Activated T-cell treated with anti-CD3 and anti-CD28 coated beads, Interleukin-2, amount 50 U/mL, for 48 hours (primary cell): Measurements from ENCODE around the gene RCBTB1.
"Not testable (repeated sequence)": the region's sequence is repeated elsewhere in the genome, so short reads cannot be mapped to it uniquely, and the experiment has no call there.

Experiments used
- DNase-seq, 2 experiments: peaks; one replicate each; pipeline ENCODE4 v3.0.0-alpha.2; 2020

The RCBTB1 gene

DNA sequence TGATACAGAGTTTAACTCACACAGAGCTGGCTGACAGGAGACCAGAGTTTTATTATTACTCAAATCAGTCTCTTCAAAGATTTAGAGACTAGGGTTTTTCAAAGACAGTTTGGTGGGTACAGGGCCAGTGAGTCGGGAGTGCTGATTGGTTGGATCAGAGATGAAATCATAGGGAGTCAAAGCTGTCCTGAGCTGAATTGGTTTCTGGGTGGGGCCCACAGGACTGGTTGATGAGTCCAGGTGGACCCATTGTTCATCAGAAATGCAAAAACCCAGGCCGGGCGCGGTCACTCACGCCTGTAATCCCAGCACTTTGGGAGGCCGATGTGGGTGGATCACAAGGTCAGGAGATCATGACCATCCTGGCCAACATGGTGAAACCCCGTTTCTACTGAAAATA, 17.3 kb upstream of the RCBTB1 start:
- not testable (repeated sequence) for DNase-seq

DNA sequence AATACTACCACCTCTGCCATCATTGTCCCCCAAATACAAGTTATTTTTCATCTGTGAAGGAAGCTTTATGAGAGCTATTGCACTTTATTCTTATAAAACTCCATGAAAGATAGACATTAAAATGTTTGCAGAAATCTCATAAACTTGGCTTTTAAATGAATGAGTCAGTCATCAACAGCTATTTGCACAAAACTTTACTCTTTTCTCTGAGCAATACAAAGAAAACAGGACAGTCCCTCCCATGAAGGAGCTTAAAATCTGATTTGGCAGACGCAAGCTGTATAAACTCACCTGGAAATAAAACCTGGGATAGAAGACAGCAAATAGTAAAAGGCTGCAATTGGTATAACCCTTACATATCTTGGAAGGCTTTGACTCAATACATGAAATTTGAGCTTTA, 16.6 kb upstream of the RCBTB1 start:
- no peak for DNase-seq

DNA sequence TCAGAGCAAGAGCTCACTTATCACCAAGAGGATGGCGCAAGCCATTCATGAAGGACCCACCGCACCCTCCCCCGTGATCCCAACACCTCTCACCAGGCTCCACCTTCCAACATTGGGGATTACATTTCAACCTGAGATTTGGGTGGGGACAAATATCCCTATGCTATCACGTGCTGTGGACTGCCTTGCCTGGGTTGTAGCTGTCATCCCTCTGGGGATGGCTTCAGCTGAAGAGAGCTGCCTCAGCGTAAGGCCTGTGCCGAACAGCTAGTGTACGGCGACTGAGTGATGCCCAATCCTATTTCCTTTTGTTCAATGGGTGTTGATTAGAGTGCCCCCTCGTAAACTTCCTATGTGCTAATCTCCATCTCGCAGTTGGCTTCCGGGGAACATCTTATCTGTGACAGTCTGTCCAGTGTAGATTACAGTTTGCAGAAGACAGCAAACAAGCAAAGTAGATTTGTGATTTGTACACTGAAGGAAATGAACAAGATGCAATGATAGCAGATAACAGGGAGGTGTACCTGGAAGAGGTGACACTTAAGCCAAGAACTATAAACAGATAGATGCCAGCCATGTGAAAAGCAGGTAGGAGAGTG, 11.8 kb upstream of the RCBTB1 start:
- no peak for DNase-seq

DNA sequence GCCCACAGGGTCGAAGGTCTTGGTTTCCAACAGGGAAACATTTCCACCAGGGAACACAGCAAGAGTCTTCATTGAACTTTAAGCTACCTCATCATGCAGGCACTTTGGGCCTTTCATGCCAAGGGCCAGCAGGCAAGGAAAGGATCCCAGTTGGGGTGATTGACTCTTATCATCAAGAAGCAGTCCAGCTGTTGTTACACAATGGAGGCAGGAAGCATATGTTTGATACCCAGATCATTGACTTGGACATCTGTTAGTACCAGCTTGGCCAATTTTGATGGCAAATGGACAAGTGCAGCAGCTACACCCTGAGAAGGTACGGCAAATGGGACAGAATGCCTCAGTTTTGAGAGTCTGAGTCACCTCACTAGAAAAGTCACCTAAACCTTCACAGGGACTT, 10.9 kb upstream of the RCBTB1 start:
- DNase-seq = no peak

DNA sequence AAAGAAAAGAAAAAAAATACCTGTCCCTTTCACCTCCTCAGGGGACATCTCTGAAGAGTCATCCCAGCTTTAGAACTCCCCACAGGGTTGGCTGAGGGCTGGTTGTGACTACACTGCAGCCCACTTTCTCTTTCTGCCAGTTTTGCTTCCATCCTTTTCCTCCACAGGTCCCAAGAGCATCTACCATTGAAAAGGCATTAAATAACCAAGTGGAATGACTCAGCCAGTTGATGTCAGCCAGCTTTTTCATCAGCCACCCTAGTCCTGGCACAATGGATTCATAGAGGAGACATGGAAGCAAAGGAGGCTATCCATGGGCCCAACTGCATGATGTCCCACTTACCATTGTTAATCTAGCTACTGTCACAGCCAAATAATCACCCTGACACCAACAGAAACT, 9.2 kb upstream of the RCBTB1 start:
- no peak for DNase-seq

DNA sequence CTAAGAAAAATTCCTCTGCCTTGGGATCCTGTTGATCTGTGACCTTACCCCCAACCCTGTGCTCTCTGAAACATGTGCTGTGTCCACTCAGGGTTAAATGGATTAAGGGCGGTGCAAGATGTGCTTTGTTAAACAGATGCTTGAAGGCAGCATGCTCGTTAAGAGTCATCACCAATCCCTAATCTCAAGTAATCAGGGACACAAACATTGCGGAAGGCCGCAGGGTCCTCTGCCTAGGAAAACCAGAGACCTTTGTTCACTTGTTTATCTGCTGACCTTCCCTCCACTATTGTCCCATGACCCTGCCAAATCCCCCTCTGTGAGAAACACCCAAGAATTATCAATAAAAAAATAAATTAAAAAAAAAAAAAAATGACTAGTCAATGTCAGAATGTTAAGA, 8.5 kb upstream of the RCBTB1 start:
- not testable (repeated sequence) for DNase-seq

DNA sequence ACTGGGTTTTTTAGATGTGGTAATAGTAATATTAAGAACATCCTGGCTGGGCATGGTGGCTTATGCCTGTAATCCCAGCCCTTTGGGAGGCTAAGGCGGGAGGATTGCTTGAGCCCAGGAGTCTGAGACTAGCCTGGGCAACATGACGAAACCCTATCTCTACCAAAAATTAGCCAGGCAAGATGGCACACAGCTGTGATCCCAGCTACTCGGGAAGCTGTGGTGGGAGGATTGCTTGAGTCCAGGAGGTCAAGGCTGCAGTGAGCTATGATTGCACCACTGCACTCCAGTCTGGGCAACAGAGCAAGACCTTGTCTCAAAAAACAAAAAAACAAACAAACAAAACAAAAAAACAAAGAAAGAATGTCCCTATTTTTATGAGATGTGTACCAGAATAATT, 5.4 kb upstream of the RCBTB1 start:
- not testable (repeated sequence) for DNase-seq

DNA sequence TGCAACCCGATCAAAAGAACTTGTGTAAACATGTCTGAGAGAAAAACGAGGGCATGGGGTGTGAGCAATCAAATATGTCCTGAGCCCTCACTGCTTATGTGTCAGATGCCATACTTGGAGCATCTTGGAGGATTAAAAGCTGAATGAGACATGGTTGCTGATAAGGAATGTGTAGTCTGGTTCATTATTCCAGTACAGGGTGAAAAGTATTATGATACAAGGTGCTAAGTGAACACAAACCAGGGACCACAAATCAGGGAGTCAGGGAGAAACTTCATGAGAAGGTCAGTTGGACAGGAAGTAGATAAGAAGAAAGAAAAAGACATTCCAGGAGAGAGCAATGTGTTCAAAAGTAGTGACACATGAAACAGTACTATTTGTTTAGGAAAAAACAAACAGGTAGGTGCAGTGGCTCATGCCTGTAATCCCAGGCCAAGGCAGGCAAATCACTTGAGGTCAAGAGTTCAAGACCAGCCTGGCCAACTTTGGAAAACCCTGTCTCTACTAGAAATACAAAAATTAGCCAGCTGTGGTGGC, 2.0 kb upstream of the RCBTB1 start:
- no peak for DNase-seq

DNA sequence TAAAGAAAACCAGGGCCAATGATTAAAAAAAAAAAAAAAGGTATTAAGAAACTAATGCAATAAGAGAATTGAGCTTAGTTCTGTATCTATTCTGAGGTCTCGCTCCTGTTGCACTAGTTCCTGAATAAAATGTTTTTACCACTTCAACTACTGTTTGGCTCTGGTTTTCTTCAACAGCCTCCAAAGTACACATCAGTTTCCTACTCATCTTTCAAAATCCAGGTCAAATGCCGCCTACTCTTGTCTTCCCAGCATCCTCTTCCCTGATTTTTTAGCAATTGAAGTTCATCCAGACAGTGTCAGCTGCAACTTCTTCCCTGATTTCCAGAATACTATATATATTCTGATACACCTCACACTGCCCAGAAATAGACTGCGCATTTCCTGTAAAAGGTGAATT, 1.4 kb upstream of the RCBTB1 start:
- DNase-seq = no peak

DNA sequence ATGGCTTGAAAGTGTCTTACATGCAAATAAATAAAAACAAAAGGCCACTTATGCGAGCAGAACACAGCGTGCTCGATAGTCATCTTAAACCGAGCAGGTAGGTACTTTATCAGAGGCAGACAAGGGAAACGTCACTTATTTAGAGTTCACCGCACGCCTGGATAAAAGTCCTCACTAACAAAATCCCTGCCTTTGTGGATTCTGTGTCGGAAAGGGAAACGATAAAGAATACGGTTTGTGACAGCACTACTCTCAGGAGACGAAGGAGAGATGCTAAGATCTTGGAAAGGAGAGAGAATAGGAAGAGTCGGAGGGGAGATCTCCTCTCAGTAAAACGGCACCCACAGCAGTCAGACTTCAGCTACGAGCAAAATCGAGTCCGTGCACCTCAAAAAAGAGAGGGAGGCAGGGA, 581 bp downstream of the RCBTB1 start:
- no peak for DNase-seq

DNA sequence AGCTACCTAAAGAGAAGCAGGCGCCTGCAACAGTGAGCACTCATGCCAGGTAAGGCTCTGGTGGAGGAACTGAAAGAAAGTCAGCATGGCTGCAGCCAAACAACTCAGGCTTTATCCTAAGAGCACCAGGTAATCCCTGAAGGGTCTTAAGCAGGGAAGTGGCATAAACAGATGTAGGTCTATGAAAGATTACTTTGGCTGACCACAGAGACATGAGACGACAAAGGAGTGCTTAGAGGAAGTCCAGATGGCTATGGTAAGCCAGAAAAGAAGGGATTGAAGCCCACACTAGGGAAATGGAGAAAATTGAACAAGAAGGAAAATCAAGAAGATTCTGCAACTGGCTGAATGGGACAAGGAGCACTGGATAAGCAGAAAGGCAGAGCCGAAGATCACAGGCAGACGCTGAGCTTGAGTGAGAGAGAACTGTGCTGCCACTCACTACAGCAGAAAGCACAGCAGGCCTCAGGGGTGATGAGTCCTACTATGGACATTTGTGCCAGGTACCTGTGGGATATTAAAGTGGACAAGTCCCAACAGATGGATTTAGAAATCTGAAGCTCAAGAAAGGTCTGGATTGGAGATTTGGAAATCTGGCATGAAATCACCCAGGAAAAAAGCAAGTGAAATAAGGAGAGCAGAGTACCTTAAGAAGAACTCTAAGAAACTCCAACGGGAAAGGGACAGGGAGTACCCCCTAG, 4.2 kb downstream of the RCBTB1 start:
- DNase-seq = no peak

DNA sequence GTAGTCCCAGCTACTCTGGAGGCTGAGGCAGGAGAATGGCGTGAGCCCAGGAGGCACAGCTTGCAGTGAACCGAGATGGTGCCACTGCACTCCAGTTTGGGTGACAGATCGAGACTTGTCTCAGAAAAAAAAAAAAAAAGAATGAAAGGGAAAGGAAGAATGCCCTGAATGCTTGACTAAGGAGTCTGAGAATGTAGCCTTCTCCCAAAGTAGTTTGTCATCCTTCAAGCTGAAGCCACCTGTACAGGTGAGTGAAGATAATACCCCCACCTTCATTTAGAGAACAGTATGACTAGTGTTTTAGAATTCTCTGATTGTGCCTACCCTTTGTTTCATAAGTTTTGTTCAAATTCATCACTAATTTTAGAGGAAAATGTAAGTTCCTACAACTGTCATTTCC, 5.9 kb downstream of the RCBTB1 start:
- no peak for DNase-seq

DNA sequence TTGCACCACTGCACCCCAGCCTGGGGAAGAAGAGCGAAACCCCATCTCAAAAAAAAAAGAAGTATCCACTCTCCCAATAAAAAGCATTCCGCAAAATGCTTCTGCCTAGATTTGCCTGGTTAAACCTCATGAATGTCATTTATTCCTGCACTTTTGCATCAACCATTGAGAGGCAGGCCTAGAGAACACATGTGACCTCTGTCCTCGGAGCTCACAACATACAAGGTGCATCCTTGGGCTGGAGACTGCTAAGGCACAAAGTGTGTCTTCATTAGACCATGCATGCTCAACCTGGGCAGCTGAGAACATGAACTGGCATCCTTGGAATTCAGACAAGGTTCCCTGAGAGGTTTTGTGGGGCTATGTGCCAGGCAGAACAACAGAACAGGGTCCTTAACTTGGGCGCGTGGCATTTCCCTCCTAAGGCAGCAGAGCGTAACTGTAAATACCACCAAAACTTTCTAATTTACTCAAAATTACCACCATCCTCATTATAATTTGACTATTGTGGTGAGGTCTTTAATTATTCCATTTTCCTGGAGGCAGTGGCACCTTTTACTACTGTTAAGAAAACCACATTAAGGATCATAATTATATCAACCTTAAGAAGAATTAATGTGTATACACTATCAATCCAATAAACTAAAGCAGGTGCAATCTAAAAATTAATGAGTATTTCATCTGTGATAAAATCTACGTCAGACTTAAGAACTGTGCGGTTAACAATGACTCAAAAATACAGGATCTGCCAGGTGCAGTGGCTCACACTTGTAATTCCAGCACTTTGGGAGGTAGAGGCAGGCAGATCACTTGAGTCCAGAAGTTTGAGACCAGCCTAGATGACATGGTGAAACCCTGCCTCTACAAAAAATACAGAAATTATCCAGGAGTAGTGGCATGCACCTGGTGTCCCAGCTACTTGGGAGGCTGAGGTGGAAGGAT, 13.8 kb downstream of the RCBTB1 start:
- no peak for DNase-seq

DNA sequence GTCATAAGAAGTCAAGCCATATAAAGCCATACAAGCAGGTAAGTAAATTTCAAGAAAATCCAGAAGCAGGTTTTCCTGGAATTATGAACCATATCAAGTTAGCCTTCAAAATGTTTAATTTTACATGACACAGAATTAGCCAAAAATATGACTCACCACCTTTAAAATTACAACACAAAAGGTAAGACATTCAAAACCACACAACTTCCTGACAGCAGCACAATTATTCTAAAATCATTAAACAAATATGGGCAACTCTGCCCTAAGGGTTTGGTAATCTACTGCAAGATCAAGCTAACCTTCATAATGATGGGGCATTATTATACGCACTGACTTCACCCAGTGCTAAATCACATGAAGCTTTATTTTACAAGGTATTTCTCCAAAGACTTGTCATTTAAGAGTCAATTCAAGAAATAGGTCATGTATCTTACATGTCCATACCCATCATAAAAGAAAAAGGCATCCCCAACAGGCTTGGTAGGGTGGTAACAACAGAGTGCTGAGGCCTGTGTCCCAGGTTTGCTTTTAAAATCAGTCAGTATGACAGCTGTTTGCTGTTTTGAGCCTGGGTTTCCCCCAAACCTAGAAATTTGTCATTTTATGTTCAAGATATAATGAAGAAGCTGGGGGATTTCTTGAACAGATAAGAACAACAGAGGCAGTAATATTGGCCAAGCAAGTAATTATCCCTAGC, 15.2 kb downstream of the RCBTB1 start:
- DNase-seq = no peak

DNA sequence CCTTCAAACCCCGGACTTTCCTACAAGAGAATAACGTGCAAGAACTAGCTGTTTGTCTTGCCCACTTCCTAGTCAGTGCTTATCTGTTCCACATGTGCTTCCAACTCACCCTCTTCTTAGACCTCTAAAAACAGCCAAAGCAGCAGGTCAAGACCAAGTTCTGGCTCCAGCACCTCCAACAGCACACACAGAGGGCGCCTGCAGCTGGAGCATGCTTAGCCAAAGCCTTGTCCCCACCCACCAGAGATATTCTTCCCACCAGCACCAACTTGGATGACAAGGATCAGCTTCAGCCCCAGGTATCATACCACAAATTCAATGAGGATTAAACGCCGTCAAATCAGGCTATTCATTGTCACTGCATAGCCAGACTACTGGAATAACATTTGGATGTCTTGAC, 17.9 kb downstream of the RCBTB1 start:
- no peak for DNase-seq

DNA sequence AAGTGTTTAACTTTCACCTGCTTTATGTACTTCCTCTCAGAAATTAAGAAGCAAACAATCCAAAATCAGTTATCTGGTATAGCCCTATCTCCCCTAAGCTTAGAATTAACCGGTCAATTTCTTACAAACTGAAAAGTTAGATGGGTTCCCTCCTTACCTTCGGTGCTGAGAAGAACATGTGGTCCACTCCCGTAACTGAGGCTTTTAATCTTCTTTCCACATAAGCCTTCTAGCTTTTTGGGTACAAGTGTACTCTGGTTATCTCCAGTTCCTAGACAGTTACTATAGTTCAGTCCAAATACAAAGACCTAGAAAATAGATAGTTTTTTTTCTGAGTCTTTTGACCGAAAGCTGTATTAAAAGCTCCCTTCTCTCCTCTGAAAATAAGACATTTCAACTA, 18.9 kb downstream of the RCBTB1 start:
- DNase-seq = no peak

DNA sequence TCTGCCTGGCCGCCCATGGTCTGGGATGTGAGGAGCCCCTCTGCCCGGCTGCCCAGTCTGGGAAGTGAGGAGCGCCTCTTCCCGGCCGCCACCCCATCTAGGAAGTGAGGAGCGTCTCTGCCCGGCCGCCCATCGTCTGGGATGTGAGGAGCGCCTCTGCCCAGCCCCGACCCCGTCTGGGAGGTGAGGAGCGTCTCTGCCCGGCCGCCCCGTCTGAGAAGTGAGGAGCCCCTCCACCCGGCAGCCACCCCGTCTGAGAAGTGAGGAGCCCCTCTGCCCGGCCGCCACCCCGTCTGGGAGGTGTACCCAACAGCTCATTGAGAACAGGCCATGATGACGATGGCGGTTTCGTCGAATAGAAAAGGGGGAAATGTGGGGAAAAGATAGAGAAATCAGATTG, 19.9 kb downstream of the RCBTB1 start:
- not testable (repeated sequence) for DNase-seq

DNA sequence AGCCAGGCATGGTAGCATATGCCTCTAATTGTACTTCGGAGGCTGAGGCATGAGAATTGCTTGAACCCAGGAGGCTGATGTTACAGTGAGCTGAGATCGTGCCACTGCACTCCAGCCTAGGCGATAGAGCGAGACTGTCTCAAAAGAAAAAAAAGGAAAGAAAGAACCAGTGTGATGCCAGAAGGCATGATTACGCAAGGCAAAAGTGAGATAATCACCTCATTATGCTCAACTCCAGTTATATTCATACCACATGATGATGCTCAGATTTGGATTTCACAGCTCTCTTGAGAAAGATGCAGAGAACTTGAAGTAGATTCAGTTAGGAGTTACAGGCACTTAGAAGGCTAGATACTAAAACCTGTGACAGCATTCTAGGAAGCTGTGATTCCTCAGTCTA, 21.8 kb downstream of the RCBTB1 start:
- no peak for DNase-seq

DNA sequence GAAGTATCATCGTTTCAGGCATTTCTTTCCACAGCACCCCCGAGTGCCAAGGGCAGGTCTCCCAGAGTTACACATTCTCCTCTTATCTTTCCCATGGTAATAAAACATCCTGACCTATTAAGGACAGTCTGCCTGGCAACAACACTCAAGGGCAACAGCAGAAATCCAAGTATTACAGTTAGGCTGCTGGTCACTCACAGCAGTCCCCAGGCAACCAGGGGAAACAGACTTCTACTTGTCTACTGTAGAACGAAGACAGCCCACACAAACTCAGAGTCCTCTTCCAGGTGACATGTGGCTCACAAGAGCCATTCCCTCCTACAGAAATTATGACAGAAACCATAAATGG, 24.3 kb downstream of the RCBTB1 start:
- no peak for DNase-seq

DNA sequence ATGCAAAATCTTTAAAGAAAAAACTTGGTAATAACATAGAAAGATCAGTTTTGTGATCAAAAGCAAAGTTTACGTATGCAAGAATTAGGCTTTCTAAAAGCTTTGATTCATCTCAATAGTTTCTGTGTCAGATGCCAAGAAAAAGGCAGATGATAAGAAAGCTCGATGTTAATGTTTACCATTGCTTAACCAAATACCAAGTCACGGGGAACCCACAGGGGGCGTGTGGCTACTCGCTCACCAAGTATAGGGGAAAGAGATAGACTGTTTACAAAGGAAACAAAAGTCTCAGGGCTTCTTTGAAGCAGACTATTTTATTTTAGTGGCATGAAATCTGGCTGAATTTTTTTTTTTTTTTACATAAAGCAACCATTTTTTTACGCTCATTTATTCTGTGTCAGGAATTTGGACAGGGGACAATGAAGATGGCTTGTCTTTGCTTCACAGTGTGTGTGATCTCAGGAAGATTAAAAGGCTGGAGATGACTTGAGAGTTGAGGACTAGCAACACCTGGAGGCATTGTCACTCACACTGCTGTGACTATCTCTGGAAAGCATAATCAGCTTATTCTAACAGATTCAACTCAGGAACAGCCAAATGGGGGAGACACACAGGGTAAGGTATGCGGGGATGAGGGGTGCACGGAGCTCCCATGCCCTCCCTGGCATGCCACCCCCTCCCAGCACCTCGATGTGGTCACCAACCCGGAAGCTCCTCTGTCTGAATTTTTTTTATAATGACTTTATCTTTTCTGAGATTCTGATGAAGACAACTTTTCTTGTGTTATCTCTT, 24.9 kb downstream of the RCBTB1 start:
- no peak for DNase-seq

DNA sequence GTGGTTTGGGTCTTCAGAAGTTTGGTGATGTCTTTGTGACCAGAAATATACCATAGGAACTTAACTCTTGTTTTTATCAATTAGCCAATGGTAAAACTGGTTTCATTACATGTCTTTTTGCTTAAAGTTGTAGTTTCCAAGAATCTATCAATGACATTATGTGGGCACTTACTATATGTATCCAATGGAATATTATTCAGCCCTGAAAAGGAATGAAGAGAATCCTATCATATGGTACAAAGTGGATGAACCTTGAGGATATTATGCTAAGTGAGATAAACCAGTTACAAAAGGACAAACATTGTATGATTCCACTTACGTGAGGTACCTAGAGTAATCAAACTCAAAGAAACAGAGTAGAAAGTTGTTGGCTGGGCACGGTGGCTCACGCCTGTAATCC, 26.4 kb downstream of the RCBTB1 start:
- no peak for DNase-seq

DNA sequence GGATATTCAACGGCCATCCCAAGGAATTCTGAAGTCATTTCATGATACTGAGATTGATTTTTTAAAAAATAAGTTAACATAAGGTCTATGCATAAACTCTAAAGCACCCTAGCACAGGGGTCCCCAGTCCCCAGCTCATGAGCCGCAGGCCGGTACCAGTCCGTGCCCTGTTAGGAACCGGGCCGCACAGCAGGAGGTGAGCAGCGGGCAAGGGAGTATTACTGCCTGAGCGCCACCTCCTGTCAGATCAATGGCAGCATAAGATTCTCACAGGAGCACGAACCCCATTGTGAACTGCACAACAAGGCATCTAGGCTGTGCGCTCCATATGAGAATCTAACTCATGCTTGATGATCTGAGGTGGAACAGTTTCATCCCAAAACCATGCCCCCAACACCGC, 31.0 kb downstream of the RCBTB1 start:
- DNase-seq = no peak
